Dermis microvascular lymphatic vessel endothelial cell (primary cell): ENCODE results near the gene SCP2. TPM values are rescaled to one million over a fixed set of nuclear protein-coding genes. Genes with fewer than 3 reads are reported as not detected.

ENCODE experiments used
- DNase-seq, 2 donors: peaks; one replicate each; pipeline versions ENCODE4 v3.0.0 to v3.0.0-alpha.2; 2010; ENCODE audit warnings: low read depth in 2 of 2
- total RNA-seq: library from RNA; depleted of rRNA; stranded (reverse); fragments of >200 nt; gene quantifications from 2 replicates; pipeline ENCODE4 v1.2.1, GENCODE V29; 2014

The SCP2 gene
- total RNA-seq, 1 donor from 2014 or later: 100 TPM

DNA sequence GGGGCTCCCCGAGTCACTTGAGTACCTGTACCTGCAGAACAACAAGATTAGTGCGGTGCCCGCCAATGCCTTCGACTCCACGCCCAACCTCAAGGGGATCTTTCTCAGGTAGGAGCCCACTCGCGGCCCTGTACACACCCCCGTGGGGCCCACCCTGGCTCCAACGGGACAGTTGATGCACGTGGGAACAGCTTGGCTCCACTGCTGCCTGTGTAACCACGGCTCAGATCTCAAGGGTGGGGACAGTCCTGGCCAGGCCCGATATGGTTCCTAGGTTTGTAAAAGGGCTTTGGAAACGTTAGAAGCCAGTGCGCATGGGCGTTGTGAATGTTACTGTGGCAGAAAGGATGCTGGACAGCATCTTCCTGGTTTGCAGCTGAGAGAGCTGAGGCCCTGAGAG is 153.7 kb downstream of the SCP2 start:
- no peak for DNase-seq

DNA sequence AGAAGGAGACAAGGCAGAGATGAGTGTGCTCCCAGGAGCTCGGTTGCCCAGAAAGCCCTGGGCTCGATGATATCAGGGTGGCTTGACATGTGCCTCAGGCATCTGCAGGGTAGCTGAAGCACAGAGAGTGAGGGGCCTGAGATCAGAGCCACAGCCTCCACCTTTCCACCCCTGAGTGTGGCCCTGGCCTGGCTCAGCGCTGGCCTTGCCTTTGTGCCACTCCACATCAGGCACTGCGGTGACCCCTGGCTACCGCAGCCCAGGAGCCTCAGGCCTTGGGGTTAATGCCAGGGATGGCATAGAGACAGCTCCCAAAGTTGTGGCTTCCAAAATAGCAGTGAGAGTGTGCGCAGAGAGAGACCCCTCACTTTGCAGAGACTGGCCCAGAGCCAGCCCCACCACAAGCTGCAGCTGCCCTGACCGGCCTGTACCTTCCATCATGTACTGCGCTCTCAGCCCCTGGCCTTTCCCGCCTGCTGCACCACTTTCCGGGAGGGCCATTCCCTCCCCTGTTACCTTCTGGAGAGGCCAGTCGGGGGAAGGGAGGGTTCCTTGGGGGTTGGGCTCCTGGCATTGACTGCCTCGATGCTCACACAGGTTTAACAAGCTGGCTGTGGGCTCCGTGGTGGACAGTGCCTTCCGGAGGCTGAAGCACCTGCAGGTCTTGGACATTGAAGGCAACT is 154.4 kb downstream of the SCP2 start:
- no peak for DNase-seq

DNA sequence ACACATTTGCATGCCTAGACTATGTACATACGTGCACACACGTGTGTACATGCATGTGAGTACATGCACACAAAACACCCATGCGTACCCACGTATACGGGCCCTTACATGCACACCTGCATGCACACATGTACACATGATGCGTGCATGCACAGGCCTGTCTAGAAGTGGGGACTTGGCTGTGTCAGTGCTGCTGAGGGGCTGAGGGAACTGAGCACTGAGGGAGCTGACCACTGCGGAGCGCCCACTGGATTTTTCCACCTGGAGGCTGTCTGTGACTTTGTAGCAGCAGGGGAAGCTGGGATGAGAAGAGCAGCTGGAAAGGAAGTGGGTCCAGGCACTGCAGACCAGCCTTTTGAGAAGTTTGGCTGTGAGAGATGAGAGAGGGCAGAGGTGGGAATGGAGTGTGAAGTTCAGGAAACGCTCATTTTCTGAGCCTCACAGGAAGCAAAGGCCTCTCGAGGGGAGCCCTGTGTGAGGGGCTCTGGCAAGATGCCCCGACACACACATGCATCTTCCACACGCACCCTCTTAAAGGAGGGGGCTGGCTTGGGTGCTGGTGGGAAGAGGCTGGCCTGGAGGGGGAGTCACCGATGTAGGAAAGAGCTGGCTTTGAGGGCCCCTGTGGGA is 155.9 kb downstream of the SCP2 start:
- no peak for DNase-seq

DNA sequence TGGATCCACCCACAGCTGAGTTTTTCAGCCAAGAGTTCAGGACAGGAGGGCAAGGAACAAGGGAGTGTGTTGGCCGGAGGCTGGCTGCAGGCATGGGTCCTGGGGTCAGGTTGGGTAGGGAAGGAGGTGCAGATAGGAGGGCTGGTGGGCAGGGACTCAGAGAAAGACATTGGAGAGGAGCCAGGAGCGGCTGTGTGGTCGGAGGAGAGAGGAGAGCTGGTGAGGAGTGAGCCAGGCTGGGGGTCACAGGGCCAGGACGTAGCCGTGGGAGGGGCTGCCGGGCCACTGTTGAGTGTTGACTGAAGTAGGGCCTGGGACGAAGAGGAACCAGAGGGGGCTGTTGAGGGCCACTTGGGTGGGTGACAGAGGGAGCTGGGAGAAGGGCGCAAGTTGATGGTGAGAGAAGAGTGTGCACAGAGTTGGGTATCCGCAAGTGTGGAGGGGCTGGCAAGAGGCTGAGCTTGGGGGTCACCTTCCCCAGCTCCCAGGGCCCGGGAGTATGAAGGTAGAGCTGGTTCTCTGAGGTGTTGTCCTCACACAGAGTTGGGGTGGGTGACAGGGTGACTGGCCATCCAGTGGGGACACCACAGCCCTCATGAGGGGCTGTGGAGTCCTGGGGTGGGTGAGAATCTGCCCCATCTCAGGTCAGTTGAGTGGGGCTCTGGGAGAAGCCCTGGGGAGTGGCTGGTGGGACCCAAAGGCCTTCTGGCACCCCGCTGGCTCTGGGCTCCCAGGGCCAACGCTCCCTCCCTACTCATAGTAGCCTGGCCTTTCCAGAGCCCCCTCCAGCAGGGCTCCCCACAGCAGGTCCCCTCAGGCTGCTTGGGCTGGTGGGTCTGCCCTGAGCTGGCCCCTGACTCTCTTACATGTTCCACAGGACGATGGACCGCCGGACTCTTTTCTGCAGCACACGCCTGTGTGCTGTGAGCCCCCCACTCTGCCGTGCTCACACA is 156.8 kb downstream of the SCP2 start:
- DNase-seq: no peak

GRCh38 chr1:53084589-53084971 is 157.5 kb downstream of the SCP2 start:
- DNase-seq: no peak

DNA sequence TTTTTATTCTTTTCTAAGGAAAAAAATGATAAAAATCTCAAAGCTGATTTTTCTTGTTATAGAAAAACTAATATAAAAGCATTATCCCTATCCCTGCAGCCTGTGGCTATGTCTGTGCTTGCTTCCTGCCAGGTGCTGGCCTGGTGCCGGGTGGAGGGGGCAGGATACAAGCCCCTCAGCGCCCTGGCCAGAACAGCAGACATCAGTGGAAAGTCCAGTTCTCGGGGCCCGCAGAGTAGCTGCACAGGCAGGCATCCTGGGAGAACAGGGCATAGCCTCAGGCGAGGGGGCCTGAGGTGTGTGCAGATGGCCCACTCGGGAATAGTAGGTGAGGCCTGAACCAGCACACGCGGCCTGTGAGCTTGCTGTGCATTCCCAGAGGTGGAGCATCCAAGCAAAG is 158.3 kb downstream of the SCP2 start:
- no peak for DNase-seq

DNA sequence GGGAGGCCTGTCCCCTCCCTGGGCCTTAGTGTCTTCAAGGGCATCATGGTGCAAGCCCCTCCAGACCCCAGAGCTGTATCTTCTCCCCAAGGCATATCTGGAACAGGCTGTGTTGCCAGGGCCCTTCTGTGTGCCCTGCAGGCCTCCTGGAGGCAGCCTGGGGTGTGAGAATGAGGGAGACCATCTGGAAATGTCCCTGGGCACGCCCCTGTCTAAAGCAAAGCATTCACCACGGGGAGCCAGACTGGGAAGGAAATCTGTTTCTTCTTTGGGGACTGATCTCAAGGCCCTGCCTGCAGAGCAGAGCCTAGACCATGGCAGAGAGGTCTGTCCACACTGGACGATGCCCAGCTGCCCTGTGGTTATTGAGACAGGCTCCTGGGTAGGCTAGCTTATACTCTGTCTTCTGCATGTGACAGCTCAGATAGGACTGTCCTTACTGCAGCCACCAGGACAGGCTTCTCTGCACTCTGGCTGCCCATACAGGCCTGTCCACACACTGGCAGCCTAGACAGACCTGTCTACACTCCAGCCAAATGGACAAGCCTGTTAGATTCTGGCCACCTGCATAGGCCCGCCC is 159.5 kb downstream of the SCP2 start:
- no peak for DNase-seq

DNA sequence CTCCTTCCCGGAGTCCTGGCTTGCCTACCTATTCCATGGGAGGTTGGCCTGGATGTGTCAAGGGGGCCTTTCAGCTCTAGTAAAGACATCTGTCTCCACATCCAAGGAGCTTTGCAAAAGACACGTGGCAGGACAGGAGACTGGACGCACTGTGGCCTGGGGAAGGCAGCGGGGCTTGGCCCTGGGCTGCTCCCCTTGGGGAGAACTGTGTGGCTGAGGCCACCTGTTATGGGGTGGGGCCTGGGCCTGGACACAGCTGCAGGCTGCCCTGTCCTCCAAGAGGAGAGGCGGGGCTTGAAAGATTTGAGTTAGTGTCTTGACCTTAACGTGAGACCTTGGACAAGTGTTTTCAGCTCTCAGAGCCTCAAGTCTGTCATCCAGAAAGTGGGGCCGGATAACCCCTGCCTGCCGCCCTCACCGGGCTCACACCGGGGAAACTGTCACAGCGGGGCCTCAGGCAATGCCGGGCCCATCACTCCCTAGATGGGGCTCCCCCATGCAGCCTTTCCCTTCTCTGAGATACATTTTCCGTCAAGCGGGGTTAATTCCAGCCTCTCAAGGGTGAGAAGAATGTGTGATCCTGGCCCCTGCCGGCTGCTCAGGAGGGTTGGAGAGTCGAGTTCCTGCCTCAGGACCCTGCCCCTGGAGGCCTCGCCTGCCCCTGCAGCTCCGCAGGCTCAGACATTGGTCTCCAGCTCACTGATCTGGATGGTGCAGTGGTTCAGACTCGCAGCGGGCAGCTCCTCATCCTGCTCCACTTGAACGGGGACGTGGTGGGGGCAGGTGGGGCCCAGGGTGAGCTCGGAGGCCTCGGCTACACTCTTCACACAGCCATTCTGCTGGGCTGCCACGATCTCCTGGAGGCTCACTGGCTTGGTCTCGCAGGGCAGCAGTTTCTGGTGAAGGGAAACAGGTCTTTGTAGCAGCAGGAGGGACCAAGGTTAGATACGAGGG is 160.5 kb downstream of the SCP2 start:
- no peak for DNase-seq

DNA sequence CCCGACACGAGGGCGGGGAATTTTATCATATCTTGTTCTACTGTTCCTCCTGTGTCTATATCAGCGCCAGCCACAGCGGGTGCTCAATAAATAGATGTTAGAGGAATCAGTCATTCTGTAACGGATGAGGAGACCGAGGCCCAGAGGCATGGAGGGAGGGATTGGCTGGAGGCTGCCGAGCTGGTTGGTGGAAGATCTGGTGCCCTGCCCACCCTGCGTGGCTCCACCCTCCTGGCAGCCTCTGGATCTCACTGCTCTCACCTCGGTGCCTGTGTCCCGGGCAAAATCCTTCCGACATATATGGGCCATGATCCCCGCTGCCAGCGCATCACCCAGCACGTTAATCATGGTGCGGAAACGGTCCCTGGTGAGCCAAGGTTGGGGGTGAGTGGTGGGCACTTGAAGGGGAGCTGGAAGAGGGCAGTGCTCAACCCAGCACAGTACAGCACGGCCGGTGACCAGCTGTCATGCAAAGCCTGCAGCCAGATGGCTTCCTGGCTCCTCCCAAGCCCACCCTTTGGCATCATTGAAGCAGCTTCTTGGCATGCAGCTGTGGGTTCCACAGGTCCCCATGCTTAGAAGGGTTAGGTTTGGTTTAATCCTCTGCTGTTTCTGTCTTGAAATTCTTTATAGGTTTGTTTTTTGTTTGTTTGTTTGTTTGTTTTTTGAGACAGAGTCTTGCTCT is 161.7 kb downstream of the SCP2 start:
- DNase-seq: no peak

GRCh38 chr1:53089478-53090226 is 162.6 kb downstream of the SCP2 start:
- DNase-seq: no peak

DNA sequence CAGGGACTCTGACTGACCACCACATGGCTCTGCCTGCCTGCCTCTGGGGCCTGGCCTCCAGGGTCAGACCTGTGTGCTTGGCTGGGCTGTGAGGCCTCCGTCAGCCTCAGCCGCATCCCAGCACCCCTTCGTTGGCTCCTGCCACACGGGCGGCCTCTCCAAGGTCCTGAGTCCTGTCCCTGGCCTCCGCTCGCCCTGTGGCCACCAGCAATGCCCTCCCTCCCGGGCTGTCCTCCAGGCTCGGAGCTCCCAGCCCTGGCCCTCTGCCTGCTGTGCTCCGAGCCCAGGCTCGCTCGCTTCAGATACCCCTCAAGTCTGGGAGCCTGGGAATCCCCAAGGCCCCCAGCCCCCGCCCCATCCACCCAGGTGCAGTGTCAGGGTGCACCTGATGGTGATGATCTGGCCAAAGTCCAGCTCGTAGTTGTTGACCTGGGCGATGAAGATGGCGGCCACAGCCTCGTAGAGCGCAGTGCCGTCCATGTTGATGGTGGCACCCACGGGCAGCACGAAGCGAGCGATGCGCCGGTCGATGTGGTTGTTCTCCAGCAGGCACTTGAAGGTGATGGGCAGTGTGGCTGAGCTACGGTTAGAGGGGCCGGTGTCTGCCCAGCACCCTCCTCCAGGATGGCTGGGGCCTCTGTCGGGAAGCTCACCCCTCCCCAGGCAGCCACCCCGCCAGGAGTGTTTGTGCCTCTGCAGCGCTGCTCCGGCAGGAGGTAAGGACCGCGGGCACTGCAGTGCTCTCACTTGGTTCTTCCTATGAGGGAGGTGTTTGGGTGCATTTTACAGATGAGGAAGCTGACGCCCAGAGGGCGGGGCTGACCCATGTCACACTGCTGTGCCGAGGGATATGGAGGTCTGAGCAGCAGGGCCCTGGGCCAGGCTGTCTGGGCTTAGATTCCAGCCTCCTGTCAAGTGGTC is 163.4 kb downstream of the SCP2 start:
- DNase-seq: no peak

GRCh38 chr1:53091841-53092645 is 165.0 kb downstream of the SCP2 start:
- DNase-seq: no peak

- DNase-seq: no peak
Observed at GRCh38 chr1:53092659-53093450, 165.8 kb downstream of the SCP2 start.

- DNase-seq: no peak
Observed at GRCh38 chr1:53093451-53093754, 166.3 kb downstream of the SCP2 start.

- DNase-seq: no peak
Observed at GRCh38 chr1:53093778-53094532, 166.9 kb downstream of the SCP2 start.

- DNase-seq: no peak
Observed at GRCh38 chr1:53094533-53094919, 167.4 kb downstream of the SCP2 start.
